Hepatocyte (in vitro differentiated cells): ENCODE data around the gene PANK3. TPM values are rescaled to one million over a fixed set of nuclear protein-coding genes. Genes with fewer than 3 reads are reported as not detected.

Experiments used
- DNase-seq: peaks from one replicate; pipeline ENCODE4 v3.0.0-alpha.2; 2016; ENCODE audit warnings: low spot score
- H2AFZ ChIP-seq: fragments of 200-600 bp; sonication (generic); 2 replicates; pipeline ENCODE4 v1.6.0; 2016; ENCODE audit warnings: antibody characterized with exemption, mild to moderate bottlenecking
- H3K27ac ChIP-seq: fragments of 200-600 bp; sonication (generic); 2 replicates; pipeline ENCODE4 v1.5.1; 2016; ENCODE audit warnings: mild to moderate bottlenecking
- H3K27me3 ChIP-seq: fragments of 200-600 bp; sonication (generic); 2 replicates; pipeline ENCODE4 v1.6.1; 2016
- H3K36me3 ChIP-seq: fragments of 200-600 bp; sonication (generic); replicated peaks from 2 replicates; pipeline ENCODE4 v1.5.1; 2016; ENCODE audit warnings: low read depth; ENCODE audit not compliant: insufficient read depth
- H3K4me1 ChIP-seq: fragments of 200-600 bp; sonication (generic); 2 replicates; pipeline ENCODE4 v1.5.1; 2016; ENCODE audit warnings: mild to moderate bottlenecking, moderate library complexity; ENCODE audit not compliant: insufficient read depth
- H3K4me2 ChIP-seq: fragments of 200-600 bp; sonication (generic); 2 replicates; pipeline ENCODE4 v1.6.0; 2016
- H3K4me3 ChIP-seq: fragments of 200-600 bp; sonication (generic); 2 replicates; pipeline ENCODE4 v1.5.1; 2016; ENCODE audit warnings: mild to moderate bottlenecking
- H3K79me2 ChIP-seq: fragments of 200-600 bp; sonication (generic); 2 replicates; pipeline ENCODE4 v1.6.0; 2017; ENCODE audit warnings: mild to moderate bottlenecking
- H3K9me2 ChIP-seq: fragments of 200-600 bp; sonication (generic); replicated peaks from 2 replicates; pipeline ENCODE4 v1.6.0; 2017; ENCODE audit warnings: mild to moderate bottlenecking; ENCODE audit not compliant: insufficient read depth
- H3K9me3 ChIP-seq: fragments of 200-600 bp; sonication (generic); 2 replicates; pipeline ENCODE4 v1.5.1; 2016; ENCODE audit warnings: low read depth, mild to moderate bottlenecking
- H4K20me1 ChIP-seq: fragments of 200-600 bp; sonication (generic); 2 replicates; pipeline ENCODE4 v1.6.0; 2016; ENCODE audit warnings: mild to moderate bottlenecking; ENCODE audit not compliant: insufficient read depth, poor library complexity, severe bottlenecking
- EZH2 ChIP-seq: fragments of 200-600 bp; sonication (generic); IDR thresholded peaks from 2 replicates; pipeline ENCODE4 v1.6.1; 2016; ENCODE audit warnings: antibody characterized with exemption, mild to moderate bottlenecking, borderline replicate concordance
- EZH2phosphoT487 ChIP-seq: fragments of 200-600 bp; sonication (generic); IDR thresholded peaks from one replicate; pipeline ENCODE4 v1.6.1; 2018; ENCODE audit warnings: antibody characterized with exemption, mild to moderate bottlenecking, low read depth, moderate library complexity; ENCODE audit not compliant: unreplicated experiment, severe bottlenecking
- WGBS: methylation state at CpG from one replicate; pipeline ENCODE4 v1.1.6; 2016; ENCODE audit warnings: low lambda C conversion rate; ENCODE audit errors: missing lambda C conversion rate; 5-methylcytosine and 5-hydroxymethylcytosine counted together
- polyA plus RNA-seq: library from polyadenylated mRNA; unstranded; fragments of >200 nt; fragmentation: Nextera tagmentation; extraction: Ambion mirVana; gene quantifications from 2 replicates; pipeline ENCODE4 v1.2.1, GENCODE V29; 2016
- total RNA-seq: library from RNA; depleted of rRNA; stranded (reverse); fragments of >200 nt; gene quantifications from 2 replicates; pipeline ENCODE4 v1.2.3, GENCODE V29; 2014
- TF ChIP-seq, protein P1 (sequence below): fragments of 200-600 bp; sonication (generic); IDR thresholded peaks from 2 replicates; pipeline ENCODE4 v1.5.1; 2016; ENCODE audit warnings: antibody characterized with exemption, mild to moderate bottlenecking; ENCODE audit not compliant: poor library complexity

The PANK3 gene
- total and polyA plus RNA-seq, 2 experiments from 2014 or later, result 25.8 to 104 TPM

- H3K36me3 ChIP-seq, result no peaks in the 10 kb centered on the region
- peak overlapping the region; percentile 65 for H2AFZ ChIP-seq
- 46% methylated on average over 3 of the region's 3 CpGs for WGBS
- H3K9me3 ChIP-seq, result no peaks in the 10 kb centered on the region
- peaks cover 34% of the 10 kb centered on the region for H4K20me1 ChIP-seq
- no peak overlapping the region for H3K4me3 ChIP-seq
- H3K27me3 ChIP-seq, result no peaks in the 10 kb centered on the region
- peaks cover 40% of the 10 kb centered on the region for H3K79me2 ChIP-seq
- H3K27ac ChIP-seq, result peak overlapping the region; percentile 96
- peak overlapping the region; percentile 74 for H3K4me2 ChIP-seq
- peaks cover 9% of the 10 kb centered on the region for H3K4me1 ChIP-seq
- DNase-seq, result no peak
- no peaks in the 10 kb centered on the region for H3K9me2 ChIP-seq
- TF ChIP-seq EZH2, result no peak
- no peak for TF ChIP-seq EZH2phosphoT487
- TF ChIP-seq, protein P1, sequence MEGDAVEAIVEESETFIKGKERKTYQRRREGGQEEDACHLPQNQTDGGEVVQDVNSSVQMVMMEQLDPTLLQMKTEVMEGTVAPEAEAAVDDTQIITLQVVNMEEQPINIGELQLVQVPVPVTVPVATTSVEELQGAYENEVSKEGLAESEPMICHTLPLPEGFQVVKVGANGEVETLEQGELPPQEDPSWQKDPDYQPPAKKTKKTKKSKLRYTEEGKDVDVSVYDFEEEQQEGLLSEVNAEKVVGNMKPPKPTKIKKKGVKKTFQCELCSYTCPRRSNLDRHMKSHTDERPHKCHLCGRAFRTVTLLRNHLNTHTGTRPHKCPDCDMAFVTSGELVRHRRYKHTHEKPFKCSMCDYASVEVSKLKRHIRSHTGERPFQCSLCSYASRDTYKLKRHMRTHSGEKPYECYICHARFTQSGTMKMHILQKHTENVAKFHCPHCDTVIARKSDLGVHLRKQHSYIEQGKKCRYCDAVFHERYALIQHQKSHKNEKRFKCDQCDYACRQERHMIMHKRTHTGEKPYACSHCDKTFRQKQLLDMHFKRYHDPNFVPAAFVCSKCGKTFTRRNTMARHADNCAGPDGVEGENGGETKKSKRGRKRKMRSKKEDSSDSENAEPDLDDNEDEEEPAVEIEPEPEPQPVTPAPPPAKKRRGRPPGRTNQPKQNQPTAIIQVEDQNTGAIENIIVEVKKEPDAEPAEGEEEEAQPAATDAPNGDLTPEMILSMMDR, result no peak
Measured at GRCh38 chr5:168580227-168580508, 1.0 kb upstream of the PANK3 start.

- Histone ChIP-seq H3K9me3 (no peaks in the 10 kb centered on the region), H3K9me2 (no peaks in the 10 kb centered on the region), H3K4me1 (peaks cover 9% of the 10 kb centered on the region), H4K20me1 (peaks cover 39% of the 10 kb centered on the region), H3K27me3 (no peaks in the 10 kb centered on the region), H3K4me2 (peak overlapping the region; percentile 74), H3K36me3 (no peaks in the 10 kb centered on the region), H3K27ac (peak overlapping the region; percentile 99), H2AFZ (peak overlapping the region; percentile 65), H3K79me2 (peaks cover 45% of the 10 kb centered on the region), H3K4me3 (peak overlapping the region; percentile 92)
- WGBS, result 4% methylated on average over 37 of the region's 52 CpGs
- TF ChIP-seq EZH2 (no peak), EZH2phosphoT487 (no peak)
- TF ChIP-seq, protein P1, result no peak
- DNase-seq, result peak; percentile 99
Measured at GRCh38 chr5:168579488-168580226, 489 bp upstream of the PANK3 start.

DNA sequence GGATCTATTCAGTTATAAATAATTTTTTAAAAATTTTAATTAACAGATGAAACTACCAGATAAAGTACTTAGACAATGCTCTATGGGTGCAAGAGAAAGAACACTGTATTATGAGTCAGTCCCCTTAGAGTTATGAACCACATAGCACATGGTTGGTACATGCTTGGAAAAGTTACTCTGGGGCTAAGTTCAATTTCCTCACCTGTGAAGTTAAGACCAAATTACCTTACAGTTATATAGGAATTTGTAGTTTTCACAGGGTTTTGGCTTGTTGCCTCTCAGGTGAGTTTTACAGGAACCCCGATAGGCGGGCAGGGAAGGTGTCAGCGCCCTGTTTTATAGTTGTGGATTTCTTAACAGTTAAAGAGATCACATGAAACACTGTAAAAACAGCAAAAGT lies 1.2 kb downstream of the PANK3 start:
- Histone ChIP-seq H3K4me1 (peaks cover 9% of the 10 kb centered on the region), H3K4me2 (peak overlapping the region; percentile 81), H3K36me3 (no peaks in the 10 kb centered on the region), H2AFZ (no peak overlapping the region), H3K79me2 (peaks cover 57% of the 10 kb centered on the region), H3K4me3 (peak overlapping the region; percentile 92), H3K9me3 (no peaks in the 10 kb centered on the region), H4K20me1 (peaks cover 44% of the 10 kb centered on the region), H3K27me3 (no peaks in the 10 kb centered on the region), H3K27ac (peak overlapping the region; percentile 99), H3K9me2 (no peaks in the 10 kb centered on the region)
- no peak for DNase-seq
- 19% methylated on average over 3 of the region's 3 CpGs for WGBS
- TF ChIP-seq EZH2 (no peak), EZH2phosphoT487 (no peak)
- TF ChIP-seq, protein P1, result no peak
